ENCODE results near the gene ONECUT2. TPM values are rescaled to one million over a fixed set of nuclear protein-coding genes. Genes with fewer than 3 reads are reported as not detected.

Gene ONECUT2
- 0.26 to 0.51 TPM (median 0.35 TPM) in 5 replicates for total RNA-seq (2022; extraction: Qiagen RNA extraction)

GRCh38 chr18:57434536-57435494 lies at the start of gene ONECUT2:
Gene ONECUT2 (plus strand): TSS chr18:57435374. CDS start chr18:57435717, 343 bp downstream.

Other genes with a start within 250 kb of the ONECUT2 start
- not detected in 5 replicates for gene ST8SIA3, start 82.8 kb upstream of the ONECUT2 start, total RNA-seq (2022; extraction: Qiagen RNA extraction)
- gene FECH, start 151.3 kb downstream of the ONECUT2 start, total RNA-seq (2022; extraction: Qiagen RNA extraction): 36.1 to 38.7 TPM (median 37.3 TPM) in 5 replicates
- gene NARS1, start 186.5 kb downstream of the ONECUT2 start, total RNA-seq (2022; extraction: Qiagen RNA extraction): 71.6 to 136 TPM (median 76.2 TPM) in 5 replicates

Data from A549 treated with Hydrocortisone at 1 μM for 4 hours (cell line).